K562 treated with DMSO at 1 percent for 12 hours (cell line): Measurements from ENCODE around the gene CEP43. TPM values are rescaled to one million over a fixed set of nuclear protein-coding genes. Genes with fewer than 3 reads are reported as not detected.

Source experiments
- total RNA-seq: library from RNA; unstranded; fragments of 300-600 nt; gene quantifications from 2 replicates; pipeline ENCODE4 v1.2.3, GENCODE V29; 2022; ENCODE audit not compliant: insufficient read depth

CEP43 gene, protein sequence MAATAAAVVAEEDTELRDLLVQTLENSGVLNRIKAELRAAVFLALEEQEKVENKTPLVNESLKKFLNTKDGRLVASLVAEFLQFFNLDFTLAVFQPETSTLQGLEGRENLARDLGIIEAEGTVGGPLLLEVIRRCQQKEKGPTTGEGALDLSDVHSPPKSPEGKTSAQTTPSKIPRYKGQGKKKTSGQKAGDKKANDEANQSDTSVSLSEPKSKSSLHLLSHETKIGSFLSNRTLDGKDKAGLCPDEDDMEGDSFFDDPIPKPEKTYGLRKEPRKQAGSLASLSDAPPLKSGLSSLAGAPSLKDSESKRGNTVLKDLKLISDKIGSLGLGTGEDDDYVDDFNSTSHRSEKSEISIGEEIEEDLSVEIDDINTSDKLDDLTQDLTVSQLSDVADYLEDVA
- 6.6 and 17.9 TPM in 2 replicates for total RNA-seq

DNA sequence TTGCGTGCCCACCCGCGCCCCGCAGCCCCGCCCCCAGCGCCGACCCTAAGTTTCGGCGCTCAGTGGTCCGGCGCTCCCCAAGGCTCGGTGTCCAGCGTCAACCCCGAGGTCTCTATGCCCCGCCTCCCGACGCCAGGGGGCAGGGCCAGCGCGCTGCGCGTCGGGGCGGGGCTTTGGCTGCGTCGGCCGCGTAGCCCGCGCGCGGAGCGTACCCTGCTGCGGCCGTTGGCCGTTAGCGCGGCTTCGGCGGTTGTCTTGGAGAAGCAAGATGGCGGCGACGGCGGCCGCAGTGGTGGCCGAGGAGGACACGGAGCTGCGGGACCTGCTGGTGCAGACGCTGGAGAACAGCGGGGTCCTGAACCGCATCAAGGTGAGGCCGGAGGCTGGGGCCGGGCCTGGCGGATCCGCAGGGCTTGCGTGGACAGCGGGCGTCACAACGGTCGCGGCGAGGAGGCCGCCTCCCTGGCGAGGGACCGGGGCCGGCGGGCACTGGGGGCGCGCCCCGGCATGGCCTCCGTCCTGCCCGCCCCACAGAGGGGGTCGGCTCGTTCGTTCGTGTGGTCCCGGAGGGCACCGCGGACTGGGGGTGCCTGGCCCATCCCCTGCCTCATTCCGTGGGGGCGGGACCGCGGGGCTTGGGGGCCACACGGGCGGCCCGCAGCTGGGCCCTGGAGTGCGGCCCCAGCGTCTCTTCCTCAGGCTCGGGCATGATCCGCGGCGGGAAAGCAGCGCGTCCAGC lies at the start of gene CEP43:
Gene CEP43, plus strand, starts transcription at position 253 of the 739 bp plus-strand sequence. Its CDS starts 16 bp downstream, at position 269.

DNA sequence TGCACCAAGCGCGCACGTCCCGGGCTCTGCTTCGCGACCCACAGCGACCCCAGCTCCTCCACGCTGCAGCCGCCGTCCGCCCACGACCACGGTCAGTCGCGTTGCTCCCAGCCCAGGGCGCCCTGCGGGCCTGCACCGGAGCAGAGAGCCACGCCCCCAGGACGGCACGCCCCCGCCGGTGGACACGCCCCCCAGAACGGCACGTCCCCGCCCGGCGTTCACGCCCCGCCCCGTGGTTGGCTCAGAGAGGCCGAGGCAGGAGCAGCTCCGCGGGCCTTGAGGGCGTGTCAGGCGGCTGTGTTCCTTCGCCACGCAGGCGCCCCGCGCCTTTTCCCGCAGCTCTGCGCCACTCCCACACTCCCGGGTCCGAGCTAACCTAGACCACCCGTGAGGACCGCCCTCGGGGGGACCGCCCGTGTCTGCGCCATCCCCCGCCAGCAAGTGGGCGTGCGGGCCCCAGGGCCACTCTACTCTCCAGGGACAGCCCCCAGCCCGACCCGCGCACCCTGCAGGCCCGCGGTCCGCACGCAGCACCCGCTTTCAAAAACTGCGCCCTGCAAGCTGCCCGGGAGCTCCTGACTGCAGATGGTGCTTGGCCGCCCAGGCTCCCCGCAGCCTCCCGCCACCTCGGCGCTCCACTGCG lies 42.6 kb upstream of the CEP43 start, which contains the start of gene RNASET2:
Gene RNASET2, minus strand, starts transcription at position 107 of the 643 bp plus-strand sequence. CDS start 368 bp downstream, outside the sequence.

Other genes with a start within 250 kb of the CEP43 start
- 67.3 and 81.2 TPM in 2 replicates for gene RNASET2, start 42.8 kb upstream of the CEP43 start, total RNA-seq
- gene CCR6, start 123.7 kb downstream of the CEP43 start, total RNA-seq: not detected in 2 replicates
- not detected in 2 replicates for gene GPR31, start 158.6 kb downstream of the CEP43 start, total RNA-seq